Measurements from ENCODE around the gene TNPO2. TPM values are rescaled to one million over a fixed set of nuclear protein-coding genes. Genes with fewer than 3 reads are reported as not detected.

Gene TNPO2
- total RNA-seq, 2 donors from 2014 or later = 50.1 to 123 TPM

DNA sequence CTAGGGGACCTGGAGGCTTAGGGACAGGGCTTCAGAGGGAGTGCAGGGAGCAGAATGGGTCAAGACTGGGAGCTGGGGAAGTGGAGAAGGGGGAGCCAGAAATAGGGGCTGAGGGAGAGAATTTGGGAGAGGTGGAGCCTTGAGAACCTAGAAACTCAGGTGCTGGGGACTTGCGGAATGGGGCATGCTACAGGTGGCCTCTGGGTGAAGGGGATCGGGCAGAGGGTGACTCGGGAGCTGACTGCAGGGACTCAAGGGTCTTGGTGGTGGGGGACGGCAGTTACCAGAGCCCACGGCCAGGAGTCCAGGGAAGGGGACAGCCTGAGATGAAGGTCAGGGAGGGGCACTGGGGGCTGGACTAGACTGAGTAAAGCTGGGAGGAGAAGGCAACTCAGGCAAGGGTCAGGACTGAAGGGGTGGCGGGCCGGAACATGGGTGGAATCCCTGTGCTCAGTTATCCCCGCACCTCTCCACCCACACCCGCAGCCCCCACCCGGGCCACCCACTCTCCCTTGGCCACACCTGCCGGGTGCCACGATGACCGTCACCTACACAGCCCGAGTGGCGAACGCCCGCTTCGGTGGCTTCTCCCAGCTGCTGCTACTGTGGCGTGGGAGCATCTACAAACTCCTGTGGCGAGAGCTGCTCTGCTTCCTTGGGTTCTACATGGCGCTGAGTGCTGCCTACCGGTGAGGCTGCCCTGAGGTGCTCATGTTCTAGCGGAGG, 28.5 kb upstream of the TNPO2 start:
- no peak overlapping the region for H3K4me3 ChIP-seq
- DNase-seq (ENCODE audit: low spot score) = no peak
- H3K27me3 ChIP-seq (replicated peaks; ENCODE audit: insufficient read depth) = no peaks in the 10 kb centered on the region
- no peak overlapping the region for H3K27ac ChIP-seq
- TF ChIP-seq, protein P1, sequence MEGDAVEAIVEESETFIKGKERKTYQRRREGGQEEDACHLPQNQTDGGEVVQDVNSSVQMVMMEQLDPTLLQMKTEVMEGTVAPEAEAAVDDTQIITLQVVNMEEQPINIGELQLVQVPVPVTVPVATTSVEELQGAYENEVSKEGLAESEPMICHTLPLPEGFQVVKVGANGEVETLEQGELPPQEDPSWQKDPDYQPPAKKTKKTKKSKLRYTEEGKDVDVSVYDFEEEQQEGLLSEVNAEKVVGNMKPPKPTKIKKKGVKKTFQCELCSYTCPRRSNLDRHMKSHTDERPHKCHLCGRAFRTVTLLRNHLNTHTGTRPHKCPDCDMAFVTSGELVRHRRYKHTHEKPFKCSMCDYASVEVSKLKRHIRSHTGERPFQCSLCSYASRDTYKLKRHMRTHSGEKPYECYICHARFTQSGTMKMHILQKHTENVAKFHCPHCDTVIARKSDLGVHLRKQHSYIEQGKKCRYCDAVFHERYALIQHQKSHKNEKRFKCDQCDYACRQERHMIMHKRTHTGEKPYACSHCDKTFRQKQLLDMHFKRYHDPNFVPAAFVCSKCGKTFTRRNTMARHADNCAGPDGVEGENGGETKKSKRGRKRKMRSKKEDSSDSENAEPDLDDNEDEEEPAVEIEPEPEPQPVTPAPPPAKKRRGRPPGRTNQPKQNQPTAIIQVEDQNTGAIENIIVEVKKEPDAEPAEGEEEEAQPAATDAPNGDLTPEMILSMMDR (IDR thresholded peaks at IDR 0.05) = no peak
- no peak for TF ChIP-seq POLR2AphosphoS5 (IDR thresholded peaks at IDR 0.05)
- TF ChIP-seq POLR2A (IDR thresholded peaks at IDR 0.05) = no peak
- peaks cover 3% of the 10 kb centered on the region for H3K4me1 ChIP-seq (replicated peaks)
- no peaks in the 10 kb centered on the region for H3K9me3 ChIP-seq
- WGBS = 78% methylated on average over 23 of the region's 23 CpGs
- intact Hi-C loops (cut with DNase I) = no loop called here
- peaks cover 0 to 9% of the 10 kb centered on the region in 2 donors for H3K36me3 ChIP-seq

DNA sequence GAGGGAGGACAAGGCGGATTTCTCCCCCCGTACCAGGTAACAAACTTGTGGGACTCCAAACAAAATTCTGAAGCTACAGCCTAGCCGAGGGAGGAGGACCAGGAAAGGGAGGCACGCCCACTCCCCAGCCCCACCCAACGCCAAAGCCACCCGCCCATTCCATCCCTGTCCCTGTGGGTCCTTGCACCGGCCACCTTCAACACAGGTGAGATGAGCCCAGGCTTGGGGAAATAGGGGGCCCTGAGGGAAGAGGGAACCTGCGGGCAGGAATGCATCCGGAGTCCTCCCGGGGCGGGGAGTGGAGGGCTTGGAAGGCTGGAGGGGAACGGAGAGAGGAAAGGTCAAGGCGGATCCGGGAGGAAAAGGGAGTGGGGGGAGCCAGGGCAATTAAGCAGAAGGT, 27.9 kb upstream of the TNPO2 start, which contains the start of gene BEST2:
Gene BEST2 (plus strand): TSS at position 157 of the 400 bp plus-strand sequence. CDS start 802 bp downstream, outside the sequence.
- Histone ChIP-seq H3K4me1 (replicated peaks) (peaks cover 3% of the 10 kb centered on the region), H3K27ac (no peak within 1 kb of the TSS), H3K36me3 (peaks cover 0 to 13% of the 10 kb centered on the region in 2 donors), H3K4me3 (no peak within 1 kb of the TSS), H3K9me3 (no peaks in the 10 kb centered on the region), H3K27me3 (replicated peaks; ENCODE audit: insufficient read depth) (no peaks in the 10 kb centered on the region)
- no peak for DNase-seq (ENCODE audit: low spot score)
- TF ChIP-seq POLR2A (IDR thresholded peaks at IDR 0.05) = no peak
- TF ChIP-seq, protein P1 (IDR thresholded peaks at IDR 0.05) = no peak
- no peak for TF ChIP-seq POLR2AphosphoS5 (IDR thresholded peaks at IDR 0.05)
- 35% methylated on average over 14 of the region's 14 CpGs for WGBS
- intact Hi-C loops (cut with DNase I) = no loop called here

DNA sequence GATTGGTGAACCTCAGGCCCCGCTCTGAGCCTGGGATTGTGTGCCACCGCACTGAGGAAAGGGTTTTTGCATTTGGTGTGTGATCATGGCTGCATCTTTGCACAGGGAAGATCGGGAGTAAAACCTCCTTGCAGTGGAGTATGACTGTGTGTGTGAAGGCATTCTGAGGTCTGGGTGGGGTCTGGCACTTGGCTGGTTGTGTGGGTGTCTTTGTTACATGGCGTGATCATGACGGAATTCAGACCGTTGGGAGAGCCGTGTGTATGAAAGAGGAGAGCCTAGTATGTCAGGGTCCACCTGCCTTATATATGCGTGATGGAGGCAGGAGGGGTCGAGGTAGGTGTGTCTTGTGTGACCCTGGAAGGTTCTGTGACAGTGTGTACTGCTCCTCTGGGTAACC, 27.1 kb upstream of the TNPO2 start:
- H3K4me3 ChIP-seq = no peak overlapping the region
- no peak overlapping the region for H3K27ac ChIP-seq
- H3K9me3 ChIP-seq = no peaks in the 10 kb centered on the region
- DNase-seq (ENCODE audit: low spot score) = no peak
- 57% methylated on average over 9 of the region's 9 CpGs for WGBS
- H3K27me3 ChIP-seq (replicated peaks; ENCODE audit: insufficient read depth) = no peaks in the 10 kb centered on the region
- intact Hi-C loops (cut with DNase I) = no loop called here
- peaks cover 0 to 13% of the 10 kb centered on the region in 2 donors for H3K36me3 ChIP-seq
- TF ChIP-seq, protein P1 (IDR thresholded peaks at IDR 0.05) = no peak
- TF ChIP-seq POLR2A (IDR thresholded peaks at IDR 0.05) (no peak), POLR2AphosphoS5 (IDR thresholded peaks at IDR 0.05) (no peak)
- peaks cover 3% of the 10 kb centered on the region for H3K4me1 ChIP-seq (replicated peaks)

DNA sequence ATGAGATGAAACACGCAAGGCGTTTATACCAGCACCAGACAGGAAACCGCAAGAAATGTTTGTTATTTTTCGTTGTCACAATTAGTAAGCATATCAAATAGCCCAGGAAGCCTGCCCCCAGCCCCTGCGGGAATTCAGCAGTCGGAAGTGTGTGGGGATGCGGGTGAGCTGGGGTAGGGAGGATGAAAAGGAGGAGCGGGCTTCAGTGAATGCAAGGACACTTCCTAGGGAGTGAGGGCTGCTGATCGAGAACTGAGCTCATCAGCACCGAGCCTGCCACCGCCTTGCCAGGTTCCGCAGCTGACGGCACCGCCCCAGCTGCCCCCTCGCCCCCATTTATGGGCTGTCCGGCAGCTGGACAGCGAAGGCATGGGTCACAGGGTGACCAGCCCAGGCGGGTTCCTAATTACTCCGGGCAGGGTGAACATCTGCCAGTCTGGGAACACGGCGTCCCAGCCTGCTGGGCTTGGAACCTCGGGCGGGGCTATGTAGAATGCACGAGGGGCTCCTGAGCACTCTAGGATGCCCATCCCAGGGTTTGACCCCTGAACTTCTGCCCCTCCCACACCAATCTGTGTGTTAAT, 26.3 kb upstream of the TNPO2 start:
- no peaks in the 10 kb centered on the region for H3K27me3 ChIP-seq (replicated peaks; ENCODE audit: insufficient read depth)
- intact Hi-C loops (cut with DNase I) = no loop called here
- no peak overlapping the region for H3K27ac ChIP-seq
- no peak overlapping the region for H3K4me3 ChIP-seq
- peaks cover 0 to 13% of the 10 kb centered on the region in 2 donors for H3K36me3 ChIP-seq
- WGBS = 33% methylated on average over 24 of the region's 24 CpGs
- TF ChIP-seq POLR2AphosphoS5 (IDR thresholded peaks at IDR 0.05) = no peak
- TF ChIP-seq, protein P1 (IDR thresholded peaks at IDR 0.05) = no peak
- no peak for TF ChIP-seq POLR2A (IDR thresholded peaks at IDR 0.05)
- no peak for DNase-seq (ENCODE audit: low spot score)
- no peaks in the 10 kb centered on the region for H3K9me3 ChIP-seq
- H3K4me1 ChIP-seq (replicated peaks) = peaks cover 3% of the 10 kb centered on the region
